H1 (cell line): ENCODE results near the gene WNK2. TPM values are rescaled to one million over a fixed set of nuclear protein-coding genes. Genes with fewer than 3 reads are reported as not detected.

Experiments used
- polyA plus RNA-seq, 7 experiments: library from polyadenylated mRNA; depleted of rRNA in 3 of 7; stranded (reverse) in 5 of 7; unstranded in 2 of 7; fragments of >200 nt in 5 of 7; fragments of 200-250 nt in 2 of 7; gene quantifications; 1 replicate in 5 of 7; 2 replicates in 1 of 7; 4 replicates in 1 of 7; pipeline versions ENCODE4 v1.2.1 to v1.2.3, GENCODE V29; 2011 to 2013; ENCODE audit warnings: missing spikeins in 2 of 7, mixed read lengths in 2 of 7
- total RNA-seq: library from RNA; stranded (reverse); fragmentation: NEBNext Ultra II Directional; extraction: Animal tissue kit (Norgen Biotek cat#: 25700); gene quantifications from 2 replicates; pipeline ENCODE4 v1.2.1, GENCODE V29; 2021

The WNK2 gene
- total and polyA plus RNA-seq, 2 of the 8 experiments (the other 6 are each of a cell fraction or from before 2014, with no cell fraction given), result 12.0 to 87.2 TPM

Other genes with a start within 250 kb of the WNK2 start
- 1.4 and 1.9 TPM in 2 replicates for gene FGD3, start 236.6 kb upstream of the WNK2 start, total RNA-seq
- 1.4 and 2.3 TPM in 2 replicates for gene FGD3, start 236.6 kb upstream of the WNK2 start, polyA plus RNA-seq (2011; rRNA removed)
- gene SUSD3, start 125.4 kb upstream of the WNK2 start, total RNA-seq, result 5.5 and 6.2 TPM in 2 replicates
- gene SUSD3, start 125.4 kb upstream of the WNK2 start, polyA plus RNA-seq (2011; rRNA removed), result 35.4 and 36.0 TPM in 2 replicates
- gene CARD19, start 87.9 kb upstream of the WNK2 start, total RNA-seq, result 21.2 and 27.7 TPM in 2 replicates
- gene CARD19, start 87.9 kb upstream of the WNK2 start, polyA plus RNA-seq (2011; rRNA removed), result 112 and 144 TPM in 2 replicates
- 28.2 TPM in 2 replicates for gene NINJ1, start 49.9 kb upstream of the WNK2 start, total RNA-seq
- 65.6 and 88.0 TPM in 2 replicates for gene NINJ1, start 49.9 kb upstream of the WNK2 start, polyA plus RNA-seq (2011; rRNA removed)